Osteocyte (in vitro differentiated cells): Measurements from ENCODE around the gene CHMP2B. TPM values are rescaled to one million over a fixed set of nuclear protein-coding genes. Genes with fewer than 3 reads are reported as not detected.

Source experiments
- DNase-seq: peaks from one replicate; pipeline ENCODE4 v3.0.0; 2021; ENCODE audit warnings: mixed read lengths; ENCODE audit not compliant: unreplicated experiment; ENCODE audit errors: extremely low spot score
- H3K27ac Mint-ChIP-seq: one replicate; pipeline ENCODE4 v1.8.0; 2021; ENCODE audit warnings: mild to moderate bottlenecking, mixed read lengths; ENCODE audit not compliant: unreplicated experiment
- H3K27me3 Mint-ChIP-seq: one replicate; pipeline ENCODE4 v1.8.0; 2021; ENCODE audit warnings: mixed read lengths; ENCODE audit not compliant: unreplicated experiment
- H3K36me3 Mint-ChIP-seq: one replicate; pipeline ENCODE4 v1.8.0; 2021; ENCODE audit warnings: mixed read lengths; ENCODE audit not compliant: unreplicated experiment
- H3K4me1 Mint-ChIP-seq: one replicate; pipeline ENCODE4 v1.8.0; 2021; ENCODE audit warnings: mixed read lengths; ENCODE audit not compliant: unreplicated experiment
- H3K4me3 Mint-ChIP-seq: one replicate; pipeline ENCODE4 v1.8.0; 2021; ENCODE audit warnings: mild to moderate bottlenecking, moderate library complexity, mixed read lengths; ENCODE audit not compliant: unreplicated experiment
- H3K9me3 Mint-ChIP-seq: one replicate; pipeline ENCODE4 v1.8.0; 2021; ENCODE audit warnings: mixed read lengths; ENCODE audit not compliant: unreplicated experiment
- total RNA-seq: library from RNA; stranded (reverse); gene quantifications from 2 replicates; pipeline ENCODE4 v1.2.1, GENCODE V29; 2021
- TF ChIP-seq, protein P1 (sequence below): fragments of 200-600 bp; sonication (generic); IDR thresholded peaks from 2 replicates; pipeline ENCODE4 v1.5.0; 2021; ENCODE audit warnings: antibody characterized with exemption, mild to moderate bottlenecking, moderate library complexity

Gene CHMP2B
- total RNA-seq, 1 donor from 2014 or later: 36.9 TPM

- H3K27ac Mint-ChIP-seq: no peak overlapping the region
- peaks cover 8% of the 10 kb centered on the region for H3K4me1 Mint-ChIP-seq
- H3K9me3 Mint-ChIP-seq: no peaks in the 10 kb centered on the region
- H3K36me3 Mint-ChIP-seq: no peaks in the 10 kb centered on the region
- peaks cover 2% of the 10 kb centered on the region for H3K27me3 Mint-ChIP-seq
- DNase-seq: no peak
- TF ChIP-seq, protein P1, sequence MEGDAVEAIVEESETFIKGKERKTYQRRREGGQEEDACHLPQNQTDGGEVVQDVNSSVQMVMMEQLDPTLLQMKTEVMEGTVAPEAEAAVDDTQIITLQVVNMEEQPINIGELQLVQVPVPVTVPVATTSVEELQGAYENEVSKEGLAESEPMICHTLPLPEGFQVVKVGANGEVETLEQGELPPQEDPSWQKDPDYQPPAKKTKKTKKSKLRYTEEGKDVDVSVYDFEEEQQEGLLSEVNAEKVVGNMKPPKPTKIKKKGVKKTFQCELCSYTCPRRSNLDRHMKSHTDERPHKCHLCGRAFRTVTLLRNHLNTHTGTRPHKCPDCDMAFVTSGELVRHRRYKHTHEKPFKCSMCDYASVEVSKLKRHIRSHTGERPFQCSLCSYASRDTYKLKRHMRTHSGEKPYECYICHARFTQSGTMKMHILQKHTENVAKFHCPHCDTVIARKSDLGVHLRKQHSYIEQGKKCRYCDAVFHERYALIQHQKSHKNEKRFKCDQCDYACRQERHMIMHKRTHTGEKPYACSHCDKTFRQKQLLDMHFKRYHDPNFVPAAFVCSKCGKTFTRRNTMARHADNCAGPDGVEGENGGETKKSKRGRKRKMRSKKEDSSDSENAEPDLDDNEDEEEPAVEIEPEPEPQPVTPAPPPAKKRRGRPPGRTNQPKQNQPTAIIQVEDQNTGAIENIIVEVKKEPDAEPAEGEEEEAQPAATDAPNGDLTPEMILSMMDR: no peak
- no peak overlapping the region for H3K4me3 Mint-ChIP-seq
Measured at GRCh38 chr3:87269723-87270122, 42.6 kb downstream of the CHMP2B start.

DNA sequence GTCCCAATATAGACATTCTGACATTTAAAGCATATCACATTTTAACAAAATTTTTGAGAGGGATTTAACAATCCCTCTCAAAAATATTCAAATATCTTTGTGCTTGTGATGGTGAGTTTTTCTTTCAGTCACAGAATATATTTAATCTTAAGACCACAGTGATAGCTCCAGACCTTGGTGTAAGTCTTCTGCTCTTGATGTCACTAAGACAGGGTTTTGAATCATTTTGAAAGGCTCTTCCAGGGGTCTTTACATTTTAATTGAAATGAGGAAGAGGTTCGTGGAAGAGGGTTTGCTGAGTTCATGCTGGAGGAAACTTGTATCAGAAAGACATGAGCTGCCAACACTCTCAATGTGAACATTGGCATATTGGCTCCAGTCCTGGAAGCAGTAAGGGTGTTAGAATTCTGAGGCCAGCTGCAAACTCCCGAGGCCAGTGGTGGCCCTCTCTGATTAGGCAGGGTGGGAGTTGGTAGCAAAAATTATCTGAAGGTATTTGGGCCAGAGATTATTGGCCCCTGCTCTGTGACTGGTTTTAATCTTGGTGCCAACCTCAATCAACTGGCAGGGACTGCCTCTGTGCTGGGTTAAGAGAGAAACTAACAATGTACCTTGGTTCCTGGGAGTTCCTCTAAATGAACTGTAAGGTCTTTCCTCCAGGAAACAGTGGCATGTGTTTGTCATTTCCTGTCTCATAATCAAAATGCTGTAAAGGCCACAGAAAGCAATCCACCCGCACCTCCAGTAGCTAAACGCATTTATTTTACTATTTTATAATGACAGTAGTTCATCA, 44.0 kb downstream of the CHMP2B start:
- Mint-ChIP-seq H3K4me3 (no peak overlapping the region), H3K9me3 (no peaks in the 10 kb centered on the region), H3K27me3 (peaks cover 1% of the 10 kb centered on the region), H3K4me1 (peaks cover 8% of the 10 kb centered on the region), H3K36me3 (no peaks in the 10 kb centered on the region), H3K27ac (no peak overlapping the region)
- TF ChIP-seq, protein P1: no peak
- DNase-seq: no peak

DNA sequence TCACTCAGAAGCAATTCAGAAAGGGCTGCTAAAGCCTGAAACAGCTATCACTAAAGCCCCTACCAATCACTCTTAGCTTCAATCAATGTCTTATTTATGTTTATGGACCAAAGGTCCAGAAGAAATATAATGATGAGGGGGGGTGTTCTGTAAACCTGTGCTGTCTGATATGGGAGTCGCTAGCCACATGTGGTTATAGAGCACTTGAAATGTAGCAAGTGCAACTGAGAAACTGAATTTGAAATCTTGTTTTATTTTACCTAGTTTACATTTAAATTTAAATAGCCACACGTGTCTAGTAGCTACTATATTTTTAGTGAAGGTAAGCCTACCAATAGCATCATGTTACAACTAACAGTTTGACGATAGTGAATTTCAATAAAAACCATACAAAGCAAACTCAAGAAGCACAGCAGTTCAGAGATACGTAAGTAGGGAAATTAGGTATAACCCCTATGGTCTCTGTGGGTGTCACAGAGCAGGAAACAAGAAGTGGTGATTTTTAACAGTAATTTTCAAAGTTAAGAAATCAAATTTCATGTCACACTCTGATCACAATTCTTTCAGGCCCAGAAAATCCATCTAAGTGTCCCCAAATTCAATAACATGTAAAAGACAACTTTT, 45.7 kb downstream of the CHMP2B start:
- peaks cover 5% of the 10 kb centered on the region for H3K27me3 Mint-ChIP-seq
- peaks cover 8% of the 10 kb centered on the region for H3K4me1 Mint-ChIP-seq
- H3K36me3 Mint-ChIP-seq: no peaks in the 10 kb centered on the region
- H3K9me3 Mint-ChIP-seq: no peaks in the 10 kb centered on the region
- TF ChIP-seq, protein P1: no peak
- DNase-seq: no peak
- no peak overlapping the region for H3K27ac Mint-ChIP-seq
- no peak overlapping the region for H3K4me3 Mint-ChIP-seq

DNA sequence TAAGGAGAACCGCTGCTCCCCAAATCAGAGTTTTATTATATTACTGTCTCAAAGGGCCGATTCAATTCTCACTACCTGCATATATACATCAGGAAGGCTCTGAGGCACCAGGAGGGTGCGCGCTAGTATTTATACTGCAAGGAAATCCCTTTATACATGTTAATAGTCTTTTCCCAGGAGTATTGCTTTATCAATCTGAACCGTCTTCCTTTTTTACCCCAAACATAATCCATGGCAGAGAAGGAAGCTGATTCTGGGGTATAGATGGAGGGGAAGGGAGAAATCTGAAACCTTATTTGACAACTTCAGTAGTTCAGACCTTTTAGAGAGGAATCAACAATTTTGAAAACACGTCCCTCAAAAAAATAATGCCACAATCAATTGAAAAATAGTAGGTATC, 49.4 kb downstream of the CHMP2B start, which contains the start of gene POU1F1:
Gene POU1F1, minus strand, starts transcription at position 101 of the 400 bp plus-strand sequence. CDS start 122 bp downstream, outside the sequence.
- no peak for DNase-seq
- H3K36me3 Mint-ChIP-seq: no peaks in the 10 kb centered on the region
- TF ChIP-seq, protein P1: no peak
- no peak within 1 kb of the TSS for H3K27ac Mint-ChIP-seq
- H3K4me3 Mint-ChIP-seq: no peak within 1 kb of the TSS
- no peaks in the 10 kb centered on the region for H3K9me3 Mint-ChIP-seq
- no peaks in the 10 kb centered on the region for H3K4me1 Mint-ChIP-seq
- peaks cover 5% of the 10 kb centered on the region for H3K27me3 Mint-ChIP-seq

- H3K9me3 Mint-ChIP-seq: peaks cover 7% of the 10 kb centered on the region
- peaks cover 5% of the 10 kb centered on the region for H3K27me3 Mint-ChIP-seq
- no peaks in the 10 kb centered on the region for H3K36me3 Mint-ChIP-seq
- no peak overlapping the region for H3K4me3 Mint-ChIP-seq
- no peak overlapping the region for H3K27ac Mint-ChIP-seq
- TF ChIP-seq, protein P1: no peak
- H3K4me1 Mint-ChIP-seq: no peaks in the 10 kb centered on the region
- no peak for DNase-seq
Measured at GRCh38 chr3:87287011-87287410, 59.9 kb downstream of the CHMP2B start.
